GDM1 (cell line): ENCODE results near the gene MYO1B.

Experiments used
- DNase-seq: peaks from one replicate; lab custom pipeline; 2025; lab: John Stamatoyannopoulos, UW

Gene MYO1B

GRCh38 chr2:191459158-191459557, 214.0 kb downstream of the MYO1B start:
- no peak for DNase-seq

- DNase-seq: no peak
Observed at GRCh38 chr2:191462370-191462769, 217.2 kb downstream of the MYO1B start.

- DNase-seq: no peak
Observed at GRCh38 chr2:191463790-191464189, 218.6 kb downstream of the MYO1B start.

GRCh38 chr2:191465766-191466420, 220.7 kb downstream of the MYO1B start:
- DNase-seq: no peak

- no peak for DNase-seq
Observed at GRCh38 chr2:191467113-191467512, 221.9 kb downstream of the MYO1B start.

- DNase-seq: no peak
Observed at GRCh38 chr2:191470306-191470705, 225.1 kb downstream of the MYO1B start.

GRCh38 chr2:191474464-191474863, 229.3 kb downstream of the MYO1B start:
- DNase-seq: no peak
